Lung microvascular endothelial cell (primary cell): Measurements from ENCODE around the gene MACF1. TPM values are rescaled to one million over a fixed set of nuclear protein-coding genes. Genes with fewer than 3 reads are reported as not detected.
"Not testable (repeated sequence)": the region's sequence is repeated elsewhere in the genome, so short reads cannot be mapped to it uniquely, and the experiment has no call there.

Source experiments
- DNase-seq, 2 donors: peaks; one replicate each; pipeline versions ENCODE4 v3.0.0 to v3.0.0-alpha.2; 2010; ENCODE audit warnings: low read depth in 2 of 2
- total RNA-seq: library from RNA; depleted of rRNA; stranded (reverse); fragments of >200 nt; gene quantifications from 2 replicates; pipeline ENCODE4 v1.2.1, GENCODE V29; 2014

The MACF1 gene
- 292 and 392 TPM in 2 replicates for total RNA-seq

- peak; percentile 32 to 96 for DNase-seq
These were observed at the start of gene MACF1 for GRCh38 chr1:39204441-39205081. Gene MACF1, plus strand, starts transcription at chr1:39204695. Its CDS starts 328 bp downstream, at chr1:39205023.

GRCh38 chr1:39157304-39157703 is 47.2 kb upstream of the MACF1 start:
- no peak for DNase-seq

- DNase-seq, result peak in 1 of 2 donors; percentile 24
These were observed 46.0 kb upstream of the MACF1 start for GRCh38 chr1:39158327-39159086.

- peak; percentile 62 to 74 for DNase-seq
These were observed 45.1 kb upstream of the MACF1 start for GRCh38 chr1:39159224-39160036.

GRCh38 chr1:39160703-39161102 is 43.8 kb upstream of the MACF1 start:
- peak in 1 of 2 donors; percentile 52 for DNase-seq

GRCh38 chr1:39161811-39162210 is 42.7 kb upstream of the MACF1 start:
- not testable (repeated sequence) for DNase-seq

GRCh38 chr1:39163469-39163868 is 41.0 kb upstream of the MACF1 start:
- DNase-seq, result no peak

- DNase-seq, result no peak
These were observed 40.2 kb upstream of the MACF1 start for GRCh38 chr1:39164256-39164655.

- peak in 1 of 2 donors; percentile 35 for DNase-seq
These were observed 39.4 kb upstream of the MACF1 start for GRCh38 chr1:39165049-39165448.

- DNase-seq, result no peak
These were observed 39.0 kb upstream of the MACF1 start for GRCh38 chr1:39165488-39165887.

- no peak for DNase-seq
These were observed 36.8 kb upstream of the MACF1 start for GRCh38 chr1:39167632-39168209.

- no peak for DNase-seq
These were observed 36.0 kb upstream of the MACF1 start for GRCh38 chr1:39168301-39169080.

- no peak for DNase-seq
These were observed 33.5 kb upstream of the MACF1 start for GRCh38 chr1:39170731-39171667.

- no peak for DNase-seq
These were observed 31.1 kb upstream of the MACF1 start for GRCh38 chr1:39173119-39173994.

- DNase-seq, result no peak
These were observed 30.5 kb upstream of the MACF1 start for GRCh38 chr1:39173995-39174380.

GRCh38 chr1:39174390-39175081 is 30.0 kb upstream of the MACF1 start:
- no peak for DNase-seq

GRCh38 chr1:39177706-39178105 is 26.8 kb upstream of the MACF1 start:
- DNase-seq, result no peak
